CD4-positive, alpha-beta memory T cell (primary cell): ENCODE measurements around the gene AKR1C3. TPM values are rescaled to one million over a fixed set of nuclear protein-coding genes. Genes with fewer than 3 reads are reported as not detected.
"Not testable (repeated sequence)": the region's sequence is repeated elsewhere in the genome, so short reads cannot be mapped to it uniquely, and the experiment has no call there.

Experiments used
- CTCF ChIA-PET: fragments of 350-600 bp; sonication (Branson Sonifier 250); formaldehyde crosslinking; loops from one replicate; lab custom pipeline; 2021; ENCODE audit warnings: inconsistent platforms; ENCODE audit not compliant: partially characterized antibody; lab: Charles Lee
- POLR2A ChIA-PET: fragments of 350-600 bp; sonication (Branson Sonifier 250); formaldehyde crosslinking; loops from one replicate; lab custom pipeline; 2021; ENCODE audit not compliant: partially characterized antibody; lab: Charles Lee
- DNase-seq, 5 donors: peaks; one replicate each; pipeline versions ENCODE4 v3.0.0 to v3.0.0-alpha.2; 2020 to 2022; ENCODE audit warnings: mixed read lengths in 1 of 5
- H3K27ac ChIP-seq: one replicate; pipeline ENCODE4 v1.7.0; 2013; ENCODE audit warnings: low read depth, low read length
- H3K27me3 ChIP-seq: 2 replicates; pipeline ENCODE4 v1.7.0; 2013; ENCODE audit warnings: mild to moderate bottlenecking, low read length, moderate library complexity; ENCODE audit not compliant: insufficient read depth
- H3K36me3 ChIP-seq: 2 replicates; pipeline ENCODE4 v1.7.0; 2013; ENCODE audit warnings: mild to moderate bottlenecking, low read length, moderate library complexity; ENCODE audit not compliant: insufficient read depth
- H3K4me1 ChIP-seq: 2 replicates; pipeline ENCODE4 v1.7.0; 2013; ENCODE audit warnings: mild to moderate bottlenecking, low read length, moderate library complexity; ENCODE audit not compliant: insufficient read depth
- H3K4me3 ChIP-seq, 2 donors: one replicate each; pipeline ENCODE4 v1.7.0; 2013; ENCODE audit warnings: low read length in 2 of 2, mild to moderate bottlenecking in 1 of 2
- H3K9me3 ChIP-seq, 2 donors: one replicate each; pipeline ENCODE4 v1.7.0; 2013; ENCODE audit warnings: low read length in 2 of 2, control low read depth in 1 of 2; ENCODE audit not compliant: control insufficient read depth in 1 of 2
- H3K27ac Mint-ChIP-seq, 7 donors: one replicate each; pipeline ENCODE4 v1.8.0; 2020 to 2021; ENCODE audit warnings: mixed read lengths in 7 of 7, mild to moderate bottlenecking in 6 of 7, inconsistent platforms in 3 of 7, moderate library complexity in 3 of 7
- H3K27me3 Mint-ChIP-seq, 2 donors: one replicate each; pipeline ENCODE4 v1.8.0; 2020 to 2021; ENCODE audit warnings: mixed read lengths in 2 of 2
- H3K36me3 Mint-ChIP-seq, 2 donors: one replicate each; pipeline ENCODE4 v1.8.0; 2020 to 2021; ENCODE audit warnings: mixed read lengths in 2 of 2, inconsistent platforms in 1 of 2, mild to moderate bottlenecking in 1 of 2
- H3K4me1 Mint-ChIP-seq, 4 donors: one replicate each; pipeline ENCODE4 v1.8.0; 2020 to 2021; ENCODE audit warnings: mixed read lengths in 4 of 4, mild to moderate bottlenecking in 1 of 4
- H3K4me3 Mint-ChIP-seq, 8 donors: one replicate each; pipeline ENCODE4 v1.8.0; 2020 to 2021; ENCODE audit warnings: mixed read lengths in 8 of 8, mild to moderate bottlenecking in 7 of 8, moderate library complexity in 6 of 8, inconsistent platforms in 3 of 8
- H3K9me3 Mint-ChIP-seq, 8 donors: one replicate each; pipeline ENCODE4 v1.8.0; 2020 to 2021; ENCODE audit warnings: mixed read lengths in 8 of 8, mild to moderate bottlenecking in 5 of 8, inconsistent platforms in 3 of 8, moderate library complexity in 1 of 8
- intact Hi-C: fragments of 100-400 bp; cut with micrococcal nuclease; formaldehyde crosslinking; loops from one replicate; pipeline ENCODE4 v1.15.1; 2023
- polyA plus RNA-seq, 2 donors: library from polyadenylated mRNA; unstranded; fragments of 300-500 nt; fragmentation: Illumina TruSeq; gene quantifications; one replicate each; pipeline ENCODE4 v1.2.3, GENCODE V29; 2021
- total RNA-seq, 2 experiments: library from RNA; stranded (reverse); gene quantifications; one replicate each; pipeline ENCODE4 v1.2.3, GENCODE V29; 2021

The AKR1C3 gene
- total and polyA plus RNA-seq, 4 experiments from 2014 or later = 3.4 to 19.4 (median 5.2) TPM

DNA sequence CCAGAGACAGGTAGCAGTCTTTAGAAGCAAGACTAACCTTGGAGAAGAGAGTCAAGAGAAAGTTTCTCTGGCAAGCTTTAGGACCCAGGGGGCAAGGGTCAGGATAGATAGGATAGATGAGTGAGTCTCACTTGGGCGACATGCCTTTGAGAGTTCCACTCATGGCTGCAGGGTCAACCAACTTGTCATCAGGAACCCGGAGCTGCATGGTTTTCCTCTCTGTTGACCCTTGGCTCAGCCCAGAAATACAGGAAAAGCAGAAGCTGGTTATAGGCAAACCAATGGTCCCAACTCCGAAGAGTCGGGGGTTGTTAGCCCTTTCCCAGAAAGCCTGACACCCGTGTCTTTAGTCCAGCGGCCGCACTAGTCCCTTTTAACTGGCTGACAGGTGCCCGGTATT lies 34.9 kb upstream of the AKR1C3 start:
- DNase-seq, H3K9me3 ChIP-seq, H3K9me3 Mint-ChIP-seq, H3K4me3 Mint-ChIP-seq, H3K4me1 Mint-ChIP-seq, H3K4me3 ChIP-seq, H3K36me3 Mint-ChIP-seq, POLR2A ChIA-PET, H3K27me3 ChIP-seq, H3K36me3 ChIP-seq, H3K4me1 ChIP-seq, H3K27ac ChIP-seq, intact Hi-C loops, H3K27me3 Mint-ChIP-seq, CTCF ChIA-PET, H3K27ac Mint-ChIP-seq: not testable (repeated sequence)

- H3K9me3 Mint-ChIP-seq, H3K36me3 ChIP-seq, H3K4me1 ChIP-seq, H3K36me3 Mint-ChIP-seq, H3K4me3 ChIP-seq, intact Hi-C loops, H3K27ac ChIP-seq, DNase-seq, POLR2A ChIA-PET, H3K27me3 ChIP-seq, H3K27me3 Mint-ChIP-seq, H3K4me1 Mint-ChIP-seq, H3K4me3 Mint-ChIP-seq, CTCF ChIA-PET, H3K27ac Mint-ChIP-seq, H3K9me3 ChIP-seq: not testable (repeated sequence)
These were observed 33.4 kb upstream of the AKR1C3 start for GRCh38 chr10:5060791-5061190.

DNA sequence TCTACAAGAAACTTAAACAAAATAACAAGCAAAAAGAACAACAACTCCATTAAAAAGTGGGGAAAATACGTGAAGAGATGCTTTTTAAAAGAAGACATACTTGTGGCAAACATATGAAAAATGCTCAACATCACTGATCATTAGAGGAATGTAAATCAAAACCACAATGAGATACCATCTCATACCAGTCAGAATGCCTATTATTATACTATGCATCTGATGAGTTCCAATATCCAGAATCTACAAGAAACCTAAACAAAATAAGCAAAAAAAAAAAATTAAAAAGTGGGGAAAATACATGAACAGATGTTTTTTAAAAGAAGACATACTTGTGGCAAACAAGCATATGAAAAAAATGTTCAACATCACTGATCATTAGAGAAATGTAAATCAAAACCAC lies 29.6 kb upstream of the AKR1C3 start:
- Mint-ChIP-seq H3K9me3 (peaks cover 0 to 3% (median 0%) of the 10 kb centered on the region in 8 donors), H3K27ac (no peak overlapping the region), H3K4me1 (no peaks in the 10 kb centered on the region), H3K4me3 (no peak overlapping the region), H3K36me3 (no peaks in the 10 kb centered on the region), H3K27me3 (peaks cover 0 to 3% of the 10 kb centered on the region in 2 donors)
- no peak for DNase-seq
- no peaks in the 10 kb centered on the region for H3K9me3 ChIP-seq
- POLR2A ChIA-PET = no interaction called here
- H3K27me3 ChIP-seq = no peaks in the 10 kb centered on the region
- no peak overlapping the region for H3K4me3 ChIP-seq
- intact Hi-C loops = no loop called here
- no peaks in the 10 kb centered on the region for H3K4me1 ChIP-seq
- no peaks in the 10 kb centered on the region for H3K36me3 ChIP-seq
- no peak overlapping the region for H3K27ac ChIP-seq
- CTCF ChIA-PET = interaction anchor here (0.9 kb wide), 1 partner anchor 252 kb away, joined by 3 read pairs; no protein-coding TSS in a partner anchor

GRCh38 chr10:5068274-5068984 lies 25.8 kb upstream of the AKR1C3 start:
- Histone ChIP-seq H3K4me1 (no peaks in the 10 kb centered on the region), H3K27me3 (no peaks in the 10 kb centered on the region), H3K36me3 (no peaks in the 10 kb centered on the region), H3K27ac (no peak overlapping the region), H3K9me3 (no peaks in the 10 kb centered on the region), H3K4me3 (no peak overlapping the region)
- H3K4me1 Mint-ChIP-seq = no peaks in the 10 kb centered on the region
- H3K4me3 Mint-ChIP-seq = no peak overlapping the region
- peaks cover 0 to 3% (median under 1%) of the 10 kb centered on the region in 8 donors for H3K9me3 Mint-ChIP-seq
- no peaks in the 10 kb centered on the region for H3K36me3 Mint-ChIP-seq
- H3K27ac Mint-ChIP-seq = no peak overlapping the region
- DNase-seq = no peak
- POLR2A ChIA-PET = no interaction called here
- CTCF ChIA-PET = no interaction called here
- H3K27me3 Mint-ChIP-seq = no peaks in the 10 kb centered on the region
- intact Hi-C loops = no loop called here

DNA sequence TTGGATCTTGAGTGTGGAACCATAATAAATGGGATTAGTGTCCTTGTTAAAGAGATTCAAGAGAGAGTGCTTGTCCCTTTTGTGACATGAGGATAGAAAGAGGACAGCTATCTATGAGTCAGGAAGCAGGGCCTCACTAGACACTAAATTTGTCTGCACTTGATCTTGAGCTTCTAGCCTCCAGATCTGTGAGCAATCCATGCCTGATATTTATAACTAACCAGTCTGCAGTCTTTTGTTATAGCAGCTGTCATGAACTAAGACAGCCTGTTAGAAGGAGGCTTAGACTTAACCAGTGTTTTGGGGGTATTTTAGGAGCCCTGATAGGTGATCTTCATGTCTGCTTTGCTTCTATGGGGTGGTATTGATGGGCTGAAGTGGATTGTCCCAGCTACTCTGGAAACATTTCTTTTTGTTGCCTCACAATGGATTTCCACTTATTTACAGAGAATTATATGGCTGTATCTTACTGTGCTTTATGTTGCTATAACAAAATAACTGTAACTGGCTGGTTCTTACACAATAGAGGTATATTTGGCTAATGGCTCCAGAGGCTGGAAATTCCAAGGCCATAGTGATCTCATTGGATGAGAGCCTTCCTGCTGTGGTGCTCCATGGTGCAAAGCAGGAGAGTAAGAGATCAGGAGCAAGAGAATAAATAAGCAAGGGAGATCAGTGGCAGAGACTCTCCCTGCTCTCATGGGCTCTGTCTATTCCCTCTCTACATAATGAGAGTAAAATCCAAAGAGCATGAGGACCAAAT lies 23.4 kb upstream of the AKR1C3 start:
- intact Hi-C loops = no loop called here
- ChIA-PET CTCF (no interaction called here), POLR2A (no interaction called here)
- no peak overlapping the region for H3K4me3 ChIP-seq
- DNase-seq = no peak
- Mint-ChIP-seq H3K4me3 (no peak overlapping the region), H3K36me3 (no peaks in the 10 kb centered on the region), H3K9me3 (peaks cover 0 to 3% (median under 1%) of the 10 kb centered on the region in 8 donors), H3K27me3 (peaks cover 0 to 4% of the 10 kb centered on the region in 2 donors), H3K4me1 (no peaks in the 10 kb centered on the region), H3K27ac (peak overlapping the region in 1 of 7 donors; percentile 5)
- no peaks in the 10 kb centered on the region for H3K27me3 ChIP-seq
- H3K36me3 ChIP-seq = no peaks in the 10 kb centered on the region
- H3K4me1 ChIP-seq = no peaks in the 10 kb centered on the region
- no peak overlapping the region for H3K27ac ChIP-seq
- no peaks in the 10 kb centered on the region for H3K9me3 ChIP-seq

DNA sequence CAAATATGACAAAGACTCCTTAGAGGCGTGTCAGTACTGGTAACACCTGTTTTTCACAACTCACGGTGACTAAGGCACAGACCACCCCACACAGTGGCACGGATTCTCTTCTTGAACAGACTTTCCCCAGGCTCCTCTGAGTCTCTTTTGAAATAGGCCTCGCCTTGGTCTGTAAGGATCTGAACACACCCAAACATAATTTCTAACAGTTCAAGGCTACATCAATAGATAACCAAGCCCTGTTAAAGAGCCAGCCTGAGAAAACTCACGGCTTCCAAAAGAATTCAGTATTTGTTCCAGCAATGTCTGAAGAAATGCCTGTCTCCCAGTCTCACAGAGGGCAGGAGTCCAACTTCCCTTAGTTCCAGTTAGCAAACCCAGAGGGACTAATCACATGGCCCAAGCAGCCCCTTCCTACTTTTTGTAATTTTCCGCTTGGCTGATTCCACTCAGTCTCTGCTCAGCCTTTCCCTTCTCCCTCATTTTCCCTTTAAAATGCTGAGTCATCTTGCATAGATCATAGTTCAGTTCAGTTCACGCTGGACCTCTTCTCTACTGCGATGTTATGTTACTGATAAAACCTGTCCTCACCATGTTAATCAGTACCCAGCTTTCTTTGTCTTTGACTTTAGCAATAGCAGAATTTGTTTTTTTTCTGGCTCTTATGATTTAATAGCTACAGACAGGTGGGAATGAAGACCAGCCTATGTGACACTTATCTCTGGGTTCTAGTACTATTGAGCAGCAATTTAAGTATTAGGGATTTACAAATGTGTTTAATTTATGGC lies 22.6 kb upstream of the AKR1C3 start:
- ChIA-PET CTCF (no interaction called here), POLR2A (no interaction called here)
- H3K9me3 ChIP-seq = no peaks in the 10 kb centered on the region

GRCh38 chr10:5073659-5074058 lies 20.6 kb upstream of the AKR1C3 start:
- CTCF ChIA-PET = no interaction called here
- POLR2A ChIA-PET = no interaction called here
- Mint-ChIP-seq H3K27me3 (peaks cover 0 to 4% of the 10 kb centered on the region in 2 donors), H3K4me1 (no peaks in the 10 kb centered on the region), H3K36me3 (no peaks in the 10 kb centered on the region), H3K27ac (no peak overlapping the region), H3K9me3 (peaks cover 0 to 3% (median 0%) of the 10 kb centered on the region in 8 donors), H3K4me3 (no peak overlapping the region)
- intact Hi-C loops = no loop called here
- H3K4me1 ChIP-seq = no peaks in the 10 kb centered on the region
- no peaks in the 10 kb centered on the region for H3K36me3 ChIP-seq
- H3K27me3 ChIP-seq = no peaks in the 10 kb centered on the region
- H3K4me3 ChIP-seq = no peak overlapping the region
- DNase-seq = no peak
- no peaks in the 10 kb centered on the region for H3K9me3 ChIP-seq
- H3K27ac ChIP-seq = no peak overlapping the region

More for the DNA sequence above, 22.6 kb upstream of the AKR1C3 start:
- H3K27ac Mint-ChIP-seq = no peak overlapping the region
- intact Hi-C loops = no loop called here
- Histone ChIP-seq H3K27ac (no peak overlapping the region), H3K4me1 (no peaks in the 10 kb centered on the region), H3K36me3 (no peaks in the 10 kb centered on the region), H3K4me3 (no peak overlapping the region), H3K27me3 (no peaks in the 10 kb centered on the region)
- H3K4me1 Mint-ChIP-seq = no peaks in the 10 kb centered on the region
- DNase-seq = no peak
- H3K36me3 Mint-ChIP-seq = no peaks in the 10 kb centered on the region
- peaks cover 0 to 3% (median under 1%) of the 10 kb centered on the region in 8 donors for H3K9me3 Mint-ChIP-seq
- H3K27me3 Mint-ChIP-seq = peaks cover 0 to 4% of the 10 kb centered on the region in 2 donors
- H3K4me3 Mint-ChIP-seq = no peak overlapping the region
